GM12878 (cell line): ENCODE measurements around the gene OAS1. TPM values are rescaled to one million over a fixed set of nuclear protein-coding genes. Genes with fewer than 3 reads are reported as not detected.

ENCODE experiments used
- ATAC-seq: fragments of 200-7000 bp; cut with Tn5 transposase; 3 replicates; pipeline ENCODE4 v1.9.1; 2020; ENCODE audit warnings: mild to moderate bottlenecking, moderate library complexity
- BruUV-seq: library from RNA; stranded (reverse); fragments of 400-500 nt; replicated peaks from 2 replicates; lab custom pipeline; 2021; lab: Mats Ljungman, UMichigan
- CTCF ChIA-PET: fragments of 300-600 bp; sonication (Branson Sonifier 250); formaldehyde crosslinking; extraction: SDS; loops from one replicate; lab custom pipeline; 2021; ENCODE audit warnings: inconsistent platforms; lab: Yijun Ruan, JAX
- POLR2A ChIA-PET: fragments of 350-600 bp; formaldehyde crosslinking; extraction: SDS; loops from one replicate; lab custom pipeline; 2021; ENCODE audit warnings: inconsistent platforms; lab: Charles Lee
- RAD21 ChIA-PET: fragments of 300-600 bp; sonication (Branson Sonifier 250); formaldehyde crosslinking; loops from one replicate; lab custom pipeline; 2023; ENCODE audit warnings: antibody characterized with exemption; ENCODE audit not compliant: unreplicated experiment; lab: Charles Lee
- SMC1A ChIA-PET: fragments of 300-600 bp; sonication (Branson Sonifier 250); formaldehyde crosslinking; loops from one replicate; lab custom pipeline; 2023; ENCODE audit not compliant: unreplicated experiment, uncharacterized antibody; lab: Charles Lee
- DNase-seq: peaks from one replicate; pipeline ENCODE4 v3.0.0-alpha.2; 2011; ENCODE audit warnings: low read depth, low spot score
- FAIRE-seq: peaks from 3 replicates; lab custom pipeline; 2011; peaks lifted over from hg19 to GRCh38; lab: Jason Lieb, UNC
- H2AFZ ChIP-seq: 2 replicates; pipeline ENCODE4 v1.6.0; 2011; ENCODE audit warnings: low read depth, low read length, control low read depth; ENCODE audit not compliant: control insufficient read depth
- H3K27ac ChIP-seq: 2 replicates; pipeline ENCODE4 v1.5.1; 2011; ENCODE audit warnings: control low read depth; ENCODE audit not compliant: control insufficient read depth, insufficient read depth
- H3K27me3 ChIP-seq, 2 experiments: replicated peaks in 1 of 2; 2 replicates each; pipeline versions ENCODE4 v1.6.0 to v1.6.1; 2011; ENCODE audit warnings: low read length in 1 of 2; ENCODE audit not compliant: control insufficient read depth in 2 of 2, insufficient read depth in 2 of 2
- H3K36me3 ChIP-seq, 2 experiments: 2 replicates each; pipeline ENCODE4 v1.5.1; 2011; ENCODE audit warnings: low read length in 1 of 2; ENCODE audit not compliant: control insufficient read depth in 2 of 2, insufficient read depth in 2 of 2
- H3K4me1 ChIP-seq: 2 replicates; pipeline ENCODE4 v1.6.1; 2011; ENCODE audit warnings: mild to moderate bottlenecking, low read length, moderate library complexity, mixed read lengths; ENCODE audit not compliant: control insufficient read depth, insufficient read depth
- H3K4me2 ChIP-seq: 2 replicates; pipeline ENCODE4 v1.6.0; 2011; ENCODE audit warnings: control low read depth; ENCODE audit not compliant: control insufficient read depth, insufficient read depth
- H3K4me3 ChIP-seq: fragments of 200-600 bp; sonication (generic); 2 replicates; pipeline ENCODE4 v1.5.1; 2016
- H3K79me2 ChIP-seq: 2 replicates; pipeline ENCODE4 v1.6.0; 2011; ENCODE audit warnings: low read length; ENCODE audit not compliant: control insufficient read depth, insufficient read depth
- H3K9ac ChIP-seq: 2 replicates; pipeline ENCODE4 v1.8.0; 2011; ENCODE audit warnings: low read length, control low read depth, mixed read lengths; ENCODE audit not compliant: control insufficient read depth, insufficient read depth
- H3K9me3 ChIP-seq: replicated peaks from 3 replicates; pipeline ENCODE4 v1.5.1; 2011; ENCODE audit warnings: mild to moderate bottlenecking, low read length; ENCODE audit not compliant: control insufficient read depth, insufficient read depth
- H4K20me1 ChIP-seq: 2 replicates; pipeline ENCODE4 v1.6.0; 2011; ENCODE audit not compliant: control insufficient read depth, insufficient read depth
- ATF7 ChIP-seq: fragments of 450-650 bp; IDR thresholded peaks from 2 replicates; pipeline ENCODE4 v1.6.1; 2016; ENCODE audit warnings: low read depth, mild to moderate bottlenecking
- BCL3 ChIP-seq: IDR thresholded peaks from 2 replicates; pipeline ENCODE4 v1.6.1; 2011; ENCODE audit warnings: borderline replicate concordance, low read depth, mild to moderate bottlenecking, moderate library complexity, low read length; ENCODE audit not compliant: insufficient read depth, poor library complexity, severe bottlenecking
- E2F4 ChIP-seq: IDR thresholded peaks from 2 replicates; pipeline ENCODE4 v1.6.1; 2012; ENCODE audit warnings: low read depth, low read length, improper control_type of control experiment
- ETV6 ChIP-seq, 2 experiments: fragments of 450-650 bp in 1 of 2; IDR thresholded peaks in 1 of 2; conservative IDR thresholded peaks in 1 of 2; 2 replicates each; pipeline ENCODE4 v1.6.1; 2014; ENCODE audit warnings: antibody characterized with exemption in 1 of 2, borderline replicate concordance in 1 of 2, low read depth in 1 of 2, mild to moderate bottlenecking in 1 of 2, moderate library complexity in 1 of 2
- FOS ChIP-seq: IDR thresholded peaks from 3 replicates; pipeline ENCODE4 v1.6.1; 2011; ENCODE audit warnings: borderline replicate concordance; ENCODE audit not compliant: insufficient read length; ENCODE audit errors: extremely low read depth
- GATAD2B ChIP-seq: fragments of 450-650 bp; conservative IDR thresholded peaks from 2 replicates; pipeline ENCODE4 v1.6.1; 2017; ENCODE audit warnings: low read depth, mild to moderate bottlenecking, moderate library complexity
- KLF5 ChIP-seq: fragments of 450-650 bp; IDR thresholded peaks from 2 replicates; pipeline ENCODE4 v1.6.1; 2014; ENCODE audit warnings: mild to moderate bottlenecking; ENCODE audit not compliant: partially characterized antibody
- MYB ChIP-seq: fragments of 150-350 bp; IDR thresholded peaks from 2 replicates; pipeline ENCODE4 v1.6.1; 2014; ENCODE audit warnings: mild to moderate bottlenecking, low read depth, low read length, borderline replicate concordance
- RAD51 ChIP-seq: fragments of 450-650 bp; IDR thresholded peaks from 2 replicates; pipeline ENCODE4 v1.6.1; 2016; ENCODE audit warnings: moderate library complexity, mild to moderate bottlenecking, inconsistent platforms
- RB1 ChIP-seq: fragments of 450-650 bp; formaldehyde crosslinking; IDR thresholded peaks from 2 replicates; pipeline ENCODE4 v1.6.1; 2017; ENCODE audit warnings: mild to moderate bottlenecking, borderline replicate concordance
- RELA ChIP-seq: fragments of 450-650 bp; IDR thresholded peaks from 2 replicates; pipeline ENCODE4 v1.8.0; 2014; ENCODE audit warnings: borderline replicate concordance; ENCODE audit not compliant: partially characterized antibody
- SMAD1 ChIP-seq: fragments of 450-650 bp; IDR thresholded peaks from 2 replicates; pipeline ENCODE4 v1.6.1; 2018; ENCODE audit warnings: mild to moderate bottlenecking, low read depth; ENCODE audit not compliant: partially characterized antibody
- YY1 ChIP-seq: IDR thresholded peaks from 2 replicates; pipeline ENCODE4 v1.6.1; 2011; ENCODE audit warnings: low read depth, mild to moderate bottlenecking, low read length
- ZNF592 ChIP-seq: fragments of 450-650 bp; IDR thresholded peaks from 2 replicates; pipeline ENCODE4 v1.6.1; 2017; ENCODE audit warnings: mild to moderate bottlenecking, moderate library complexity
- WGBS: methylation state at CpG from one replicate; pipeline ENCODE4 v1.1.6; 2016; ENCODE audit warnings: low lambda C conversion rate; ENCODE audit not compliant: insufficient replicate concordance, insufficient coverage; ENCODE audit errors: missing lambda C conversion rate; 5-methylcytosine and 5-hydroxymethylcytosine counted together
- in situ Hi-C: fragments of 300-500 bp; cut with MboI; formaldehyde crosslinking; loops from 9 replicates; pipeline ENCODE4 v1.14.3; 2018; ENCODE audit warnings: mixed read lengths
- intact Hi-C: fragments of 100-400 bp; cut with micrococcal nuclease; formaldehyde crosslinking; loops from one replicate; pipeline ENCODE4 v1.14.2; 2022; ENCODE audit not compliant: unreplicated experiment
- polyA plus RNA-seq, 11 experiments: library from polyadenylated mRNA; depleted of rRNA in 4 of 11; unstranded in 6 of 11; stranded (reverse) in 5 of 11; fragments of >200 nt; fragmentation: Nextera tagmentation in 4 of 11; fragmentation: Illumina TruSeq in 1 of 11; extraction: Ambion mirVana in 4 of 11; extraction: Trizol in 1 of 11; gene quantifications; 1 replicate in 1 of 11; 2 replicates in 10 of 11; pipeline versions ENCODE4 v1.2.1 to v1.2.3, GENCODE V29; 2011 to 2016; ENCODE audit warnings: inconsistent platforms in 2 of 11, missing spikeins in 2 of 11, low read depth in 1 of 11
- total RNA-seq, 4 experiments: library from RNA; depleted of rRNA in 3 of 4; stranded (reverse); fragments of >200 nt in 3 of 4; fragmentation: Illumina TruSeq in 1 of 4; extraction: Trizol in 1 of 4; gene quantifications; 2 replicates each; pipeline versions ENCODE4 v1.2.1 to v1.2.3, GENCODE V29; 2013 to 2021

The OAS1 gene
- total and polyA plus RNA-seq, 10 of the 15 experiments (the other 5 are each of a cell fraction or from before 2014, with no cell fraction given) = 44.7 to 287 (median 64.3) TPM

- peak; percentile 81 for ATAC-seq
- Histone ChIP-seq H3K9ac (peak within 1 kb of the TSS; percentile 70), H3K36me3 (peaks cover 0 to under 1% of the 10 kb centered on the region in 2 experiments; a peak in 2 of 4 replicates), H3K27ac (peak within 1 kb of the TSS; percentile 67), H3K27me3 (no peaks in the 10 kb centered on the region), H3K4me2 (peak within 1 kb of the TSS; percentile 99), H4K20me1 (no peaks in the 10 kb centered on the region), H3K4me3 (peak within 1 kb of the TSS; percentile 70), H2AFZ (peak within 1 kb of the TSS; percentile 78), H3K9me3 (no peaks in the 10 kb centered on the region), H3K79me2 (peaks cover 26% of the 10 kb centered on the region), H3K4me1 (peaks cover 8% of the 10 kb centered on the region)
- intact Hi-C loops (loop anchor here (1.0 kb wide), 1 partner anchor 31 kb away; no protein-coding TSS in a partner anchor), in situ Hi-C loops (no loop called here)
- ChIA-PET SMC1A (interaction anchor here (0.8 to 3.4 kb wide), 6 partner anchors 12 to 55 kb away, joined by 3 to 27 read pairs (median 8); partner anchors contain the start of genes OAS1 and OAS2), RAD21 (interaction anchor here (1.1 to 2.0 kb wide), 4 partner anchors 13 to 40 kb away, joined by 5 to 19 read pairs (median 10); partner anchors contain the start of genes OAS1 and OAS2), CTCF (interaction anchor here (0.7 to 2.0 kb wide), 7 partner anchors 10 to 43 kb away, joined by 3 to 16 read pairs (median 6); partner anchors contain the start of gene OAS2), POLR2A (interaction anchor here (0.8 to 2.1 kb wide), 7 partner anchors 13 to 42 kb away, joined by 3 to 16 read pairs (median 4); partner anchors contain the start of genes OAS1 and OAS2)
- WGBS = 7% methylated on average over 50 of the region's 50 CpGs
- peak; percentile 92 for FAIRE-seq
- BruUV-seq = no TSS peak
- DNase-seq = peak; percentile 45
- TF ChIP-seq FOS (no peak), ZNF592 (no peak), SMAD1 (no peak), KLF5 (peak; percentile 29), ATF7 (peak; percentile 37; the same call in 1 of the 2 replicates), MYB (no peak), RAD51 (no peak), ETV6 (conservative IDR thresholded peaks at IDR 0.05 in 1 of 2, IDR thresholded peaks at IDR 0.05 in 1 of 2; ENCODE audit: borderline replicate concordance in 1 of 2, low read depth in 1 of 2) (peak in 1 of 2 experiments; percentile 91; a peak in 2 of 4 replicates), RELA (peak; percentile 94), BCL3 (no peak), GATAD2B (peak; percentile 89), RB1 (peak; percentile 28; the same call in 1 of the 2 replicates), YY1 (peak; percentile 65), E2F4 (0 out of 2 replicates have a peak, but pooled peaks have one; percentile 55)
These were observed 31.3 kb downstream of the OAS1 start, which contains the start of gene OAS3 for GRCh38 chr12:112937741-112938719. Gene OAS3 (plus strand): TSS chr12:112938474. CDS start chr12:112938531, 57 bp downstream.
